ENCODE data around the gene SLC22A31. TPM values are rescaled to one million over a fixed set of nuclear protein-coding genes. Genes with fewer than 3 reads are reported as not detected.
"Not testable (repeated sequence)": the region's sequence is repeated elsewhere in the genome, so short reads cannot be mapped to it uniquely, and the experiment has no call there.

SLC22A31 gene
- total and polyA plus RNA-seq, 10 donors: 0.98 to 8.3 (median 4.6) TPM

- Histone ChIP-seq H3K27me3 (replicated peaks in 1 of 7) (peaks cover 0 to 18% (median 0%) of the 10 kb centered on the region in 7 donors), H3K9me3 (peaks cover 0 to 31% (median 19%) of the 10 kb centered on the region in 8 donors), H3K4me1 (peaks cover 0 to 29% (median 17%) of the 10 kb centered on the region in 6 donors), H3K4me3 (peak overlapping the region in 4 of 8 donors; percentile 30 to 75 (median 48)), H3K36me3 (no peaks in the 10 kb centered on the region), H3K27ac (peak overlapping the region in 2 of 8 donors; percentile 53 to 59)
- WGBS, 5 donors: 64 to 71% (median 69%) methylated on average over 13 of the region's 13 CpGs
- DNase-seq: no peak
- TF ChIP-seq POLR2A (IDR thresholded peaks at IDR 0.05) (no peak), POLR2AphosphoS5 (IDR thresholded peaks at IDR 0.05) (no peak), CTCF (IDR thresholded peaks at IDR 0.05 in 8 of 11, conservative IDR thresholded peaks at IDR 0.05 in 3 of 11) (no peak)
- intact Hi-C loops (cut with DNase I; ENCODE audit: low total_unique reads): no loop called here
Observed at GRCh38 chr16:89246383-89246902, 46.1 kb upstream of the SLC22A31 start.

DNA sequence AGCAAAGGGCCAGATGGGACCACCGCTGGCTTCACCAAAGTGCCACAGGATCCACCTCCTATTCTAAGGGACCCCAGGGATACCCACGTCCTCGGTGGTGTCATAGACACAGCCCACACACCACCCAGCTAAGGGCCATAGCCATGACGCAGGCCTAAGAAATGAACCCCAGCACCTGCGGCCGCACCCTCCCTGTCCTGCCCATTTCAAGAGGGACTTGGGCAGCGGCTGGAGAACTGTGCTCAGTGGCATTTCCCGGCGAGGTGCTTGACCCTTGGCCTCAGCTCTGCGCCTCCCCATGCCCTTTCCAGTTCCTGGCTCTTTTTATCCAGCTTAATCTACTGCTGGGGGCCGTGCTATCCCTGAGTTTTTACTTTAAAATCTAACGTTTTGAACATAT lies 44.4 kb upstream of the SLC22A31 start:
- H3K4me3 ChIP-seq: no peak overlapping the region
- DNase-seq: no peak
- H3K4me1 ChIP-seq: peaks cover 4 to 41% (median 25%) of the 10 kb centered on the region in 6 donors
- peaks cover 0 to 18% (median 0%) of the 10 kb centered on the region in 7 donors for H3K27me3 ChIP-seq (replicated peaks in 1 of 7)
- intact Hi-C loops (cut with DNase I; ENCODE audit: low total_unique reads): no loop called here
- no peak overlapping the region for H3K27ac ChIP-seq
- H3K9me3 ChIP-seq: peaks cover 0 to 17% (median 9%) of the 10 kb centered on the region in 8 donors
- H3K36me3 ChIP-seq: no peaks in the 10 kb centered on the region
- WGBS, 5 donors: 62 to 72% (median 64%) methylated on average over 6 to 12 of the region's 12 CpGs
- TF ChIP-seq POLR2AphosphoS5 (IDR thresholded peaks at IDR 0.05): no peak
- TF ChIP-seq POLR2A (IDR thresholded peaks at IDR 0.05): no peak
- no peak for TF ChIP-seq CTCF (IDR thresholded peaks at IDR 0.05 in 8 of 11, conservative IDR thresholded peaks at IDR 0.05 in 3 of 11)

- H3K27me3 ChIP-seq (replicated peaks in 1 of 7): peaks cover 0 to 18% (median 0%) of the 10 kb centered on the region in 7 donors
- DNase-seq; H3K4me3 ChIP-seq; intact Hi-C loops (cut with DNase I; ENCODE audit: low total_unique reads); H3K27ac ChIP-seq; H3K36me3 ChIP-seq: not testable (repeated sequence)
- WGBS, 5 donors: 74 to 88% (median 84%) methylated on average over 13 of the region's 13 CpGs
- peaks cover 0 to 12% (median 5%) of the 10 kb centered on the region in 8 donors for H3K9me3 ChIP-seq
- peaks cover 4 to 41% (median 25%) of the 10 kb centered on the region in 6 donors for H3K4me1 ChIP-seq
Observed at GRCh38 chr16:89244264-89244663, 43.9 kb upstream of the SLC22A31 start.

- Histone ChIP-seq H3K4me3 (no peak overlapping the region), H3K4me1 (peaks cover 4 to 41% (median 25%) of the 10 kb centered on the region in 6 donors), H3K9me3 (peaks cover 0 to 6% (median 3%) of the 10 kb centered on the region in 8 donors), H3K36me3 (no peaks in the 10 kb centered on the region), H3K27ac (no peak overlapping the region), H3K27me3 (replicated peaks in 1 of 7) (peaks cover 0 to 18% (median 0%) of the 10 kb centered on the region in 7 donors)
- intact Hi-C loops (cut with DNase I; ENCODE audit: low total_unique reads): no loop called here
- WGBS, 5 donors: 83 to 92% (median 88%) methylated on average over 4 to 5 of the region's 5 CpGs
- no peak for DNase-seq
- TF ChIP-seq CTCF (IDR thresholded peaks at IDR 0.05 in 8 of 11, conservative IDR thresholded peaks at IDR 0.05 in 3 of 11): no peak
- no peak for TF ChIP-seq POLR2A (IDR thresholded peaks at IDR 0.05)
- TF ChIP-seq POLR2AphosphoS5 (IDR thresholded peaks at IDR 0.05): no peak
Observed at GRCh38 chr16:89243664-89244063, 43.3 kb upstream of the SLC22A31 start.

Data from spleen (tissue), 11 donors.